GM18520 (cell line): ENCODE measurements around the gene LSAMP.
"Not testable (repeated sequence)": the region's sequence is repeated elsewhere in the genome, so short reads cannot be mapped to it uniquely, and the experiment has no call there.

ENCODE experiments used
- ATAC-seq: cut with Tn5 transposase; IDR thresholded peaks from one replicate; pipeline ENCODE4 v1.9.1; 2021; ENCODE audit not compliant: unreplicated experiment

The LSAMP gene

GRCh38 chr3:116127464-116127863, 317.8 kb downstream of the LSAMP start:
- ATAC-seq: no peak

DNA sequence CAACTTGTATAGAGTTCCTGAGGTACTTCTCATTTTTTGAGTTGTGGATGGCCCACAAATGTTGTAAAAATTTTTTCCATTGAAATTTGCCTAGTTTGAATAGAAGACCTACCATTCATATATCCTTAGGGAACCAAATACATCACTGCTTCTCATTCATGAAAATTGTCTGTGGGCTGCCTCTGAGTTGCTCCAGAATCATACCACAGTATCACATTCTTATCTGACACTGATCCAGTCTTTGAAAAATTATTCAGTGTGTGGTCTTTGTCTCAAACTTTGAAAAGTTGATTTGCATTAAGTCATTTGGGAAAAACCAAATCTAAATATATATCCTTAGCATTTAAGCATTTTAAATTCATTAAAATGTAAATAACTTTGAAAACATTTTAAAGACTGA, 321.1 kb downstream of the LSAMP start:
- no peak for ATAC-seq

GRCh38 chr3:116118475-116119169, 326.7 kb downstream of the LSAMP start:
- ATAC-seq: no peak

- ATAC-seq: no peak
Measured at GRCh38 chr3:116114586-116114985, 330.7 kb downstream of the LSAMP start.

- no peak for ATAC-seq
Measured at GRCh38 chr3:116112696-116113095, 332.6 kb downstream of the LSAMP start.

GRCh38 chr3:116111765-116112164, 333.5 kb downstream of the LSAMP start:
- ATAC-seq: no peak

DNA sequence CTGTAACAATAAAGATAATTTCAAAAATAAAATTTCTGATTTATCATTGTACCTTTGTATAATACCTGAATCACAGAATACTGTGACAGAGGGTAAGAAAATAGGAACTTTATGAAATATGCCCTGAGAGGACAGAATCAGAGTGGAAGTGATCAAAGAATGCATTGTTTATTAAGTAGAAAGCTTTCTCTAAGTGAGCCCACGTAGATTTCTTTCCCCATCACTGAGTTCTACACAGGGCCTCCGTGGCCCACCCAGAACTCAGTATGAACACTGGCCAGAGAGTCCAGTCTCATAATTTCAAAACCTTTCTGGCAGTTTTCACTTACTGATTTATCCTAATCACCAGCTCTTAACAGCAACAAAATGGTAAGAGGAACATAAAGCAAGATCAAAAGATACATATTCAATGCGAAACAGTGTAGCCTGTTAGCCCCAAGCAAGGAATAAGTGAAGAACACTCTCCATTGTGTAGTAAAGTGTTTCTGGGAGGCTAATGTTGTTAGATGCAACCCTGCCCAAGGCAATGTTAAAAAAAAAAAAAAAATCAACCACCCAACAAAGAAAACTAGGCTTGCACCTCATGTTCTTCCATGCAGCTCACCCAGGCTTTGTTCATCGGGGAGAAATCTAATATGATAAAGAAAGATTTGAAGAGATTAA, 341.3 kb downstream of the LSAMP start:
- no peak for ATAC-seq

DNA sequence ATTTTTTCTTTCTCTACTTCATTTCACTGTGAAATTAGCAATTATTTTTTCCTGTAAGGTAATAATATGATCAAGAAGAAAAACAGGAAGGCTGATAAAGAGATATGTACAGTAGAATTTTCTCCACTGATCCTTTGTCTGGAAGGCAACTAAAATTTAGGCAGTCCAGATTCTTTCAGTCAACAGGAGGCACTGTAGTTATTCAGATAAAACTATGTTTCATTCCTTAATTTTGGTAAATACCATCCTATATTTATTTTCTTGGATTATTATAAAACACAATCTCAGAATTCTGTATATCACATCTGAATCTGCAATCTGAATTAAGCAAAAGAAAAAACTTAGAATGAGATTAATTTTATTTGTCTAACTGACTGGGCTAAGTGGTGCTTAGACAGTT, 343.2 kb downstream of the LSAMP start:
- ATAC-seq: no peak

GRCh38 chr3:116097226-116097625, 348.1 kb downstream of the LSAMP start:
- ATAC-seq: no peak

DNA sequence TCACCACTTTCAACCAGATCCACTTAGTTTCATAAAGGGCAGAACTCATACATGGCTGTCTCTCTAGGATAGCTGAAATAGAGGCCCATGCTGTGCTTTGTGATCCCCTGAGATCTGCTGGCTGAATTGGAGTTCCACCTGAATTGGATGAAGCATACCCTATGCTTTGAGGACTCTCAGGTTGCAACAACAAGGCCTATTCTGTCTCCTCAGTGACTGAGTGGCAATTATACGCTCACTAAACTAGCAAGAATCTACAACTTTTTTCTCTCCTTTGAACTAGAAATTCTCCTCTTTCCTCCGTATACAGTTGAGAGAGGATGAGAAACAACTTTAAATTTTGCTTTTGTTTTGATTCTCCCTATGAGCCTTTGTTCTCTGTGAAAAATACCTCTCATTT, 348.7 kb downstream of the LSAMP start:
- ATAC-seq: no peak

- ATAC-seq: no peak
Measured at GRCh38 chr3:116093374-116093773, 351.9 kb downstream of the LSAMP start.

DNA sequence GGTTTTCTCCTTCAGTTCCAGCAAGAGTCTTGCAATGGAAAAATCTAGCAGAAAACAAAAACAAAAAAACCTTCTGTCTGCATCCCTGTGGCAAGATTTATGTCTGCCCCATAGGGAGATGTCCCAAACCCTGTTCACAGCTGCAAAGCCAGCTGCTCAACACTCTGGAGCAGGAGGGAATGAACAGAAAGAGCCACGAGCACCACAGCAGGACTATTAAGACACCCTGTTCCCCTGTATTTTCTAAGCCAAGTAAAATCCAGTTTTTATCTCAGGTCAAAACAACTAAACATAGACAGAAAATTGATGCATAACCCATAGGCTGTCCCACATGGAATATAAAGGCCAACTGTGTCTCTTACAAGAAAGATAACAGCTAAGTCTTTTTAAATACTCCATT, 357.9 kb downstream of the LSAMP start:
- no peak for ATAC-seq

DNA sequence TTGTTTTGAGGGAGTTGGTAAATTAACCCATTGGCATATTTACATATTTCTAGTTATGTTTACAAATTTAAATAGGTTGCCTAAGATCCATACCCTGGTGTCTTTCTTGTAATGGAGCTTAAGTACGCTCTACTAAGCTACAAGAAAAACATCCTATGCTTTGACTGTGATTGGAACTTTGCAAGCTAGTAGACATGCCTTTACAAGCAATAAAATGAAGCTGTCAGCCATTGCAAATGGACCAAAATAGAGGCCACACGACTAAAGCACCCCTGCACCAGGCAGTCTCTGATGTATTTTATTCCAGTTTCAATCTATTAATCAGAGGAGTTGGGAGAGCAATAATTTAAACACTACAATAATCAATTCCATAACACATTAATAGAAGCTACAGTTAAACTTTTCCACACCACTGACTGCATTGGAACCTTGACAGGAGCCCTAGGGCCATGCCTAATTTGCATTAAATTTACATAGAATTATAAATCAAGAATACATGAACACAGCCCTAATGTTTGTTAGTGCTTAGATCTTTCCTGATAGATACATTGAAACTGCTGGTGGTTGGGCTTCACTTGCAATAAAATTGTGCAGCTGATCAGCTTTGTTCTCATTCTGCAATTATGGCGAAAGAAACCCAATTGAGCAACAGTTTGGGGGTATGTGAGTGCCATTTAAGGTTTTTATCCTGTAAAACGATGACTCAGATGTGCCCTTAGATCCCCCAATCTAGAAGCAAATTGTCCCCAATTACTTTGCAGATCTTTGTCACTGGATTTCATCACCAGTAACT, 360.1 kb downstream of the LSAMP start:
- ATAC-seq: no peak

GRCh38 chr3:116083683-116084082, 361.6 kb downstream of the LSAMP start:
- no peak for ATAC-seq

DNA sequence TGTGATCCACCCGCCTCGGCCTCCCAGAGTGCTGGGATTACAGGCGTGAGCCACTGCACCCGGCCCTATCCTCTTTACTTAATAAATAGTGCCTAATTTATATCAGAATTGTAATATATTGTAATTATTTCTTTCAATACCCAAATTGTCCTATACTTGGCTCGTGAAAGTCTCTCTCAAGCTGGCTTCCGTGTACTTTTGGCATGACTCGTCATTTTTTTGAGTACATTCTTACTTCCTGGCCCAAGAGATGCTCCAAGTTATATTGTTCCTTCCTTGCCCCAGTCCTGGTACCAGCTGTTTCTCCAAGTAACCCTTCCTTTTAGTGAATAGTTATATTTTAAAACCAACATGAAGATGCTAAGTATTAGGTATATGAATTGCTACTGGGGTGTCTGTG, 366.7 kb downstream of the LSAMP start:
- no peak for ATAC-seq

DNA sequence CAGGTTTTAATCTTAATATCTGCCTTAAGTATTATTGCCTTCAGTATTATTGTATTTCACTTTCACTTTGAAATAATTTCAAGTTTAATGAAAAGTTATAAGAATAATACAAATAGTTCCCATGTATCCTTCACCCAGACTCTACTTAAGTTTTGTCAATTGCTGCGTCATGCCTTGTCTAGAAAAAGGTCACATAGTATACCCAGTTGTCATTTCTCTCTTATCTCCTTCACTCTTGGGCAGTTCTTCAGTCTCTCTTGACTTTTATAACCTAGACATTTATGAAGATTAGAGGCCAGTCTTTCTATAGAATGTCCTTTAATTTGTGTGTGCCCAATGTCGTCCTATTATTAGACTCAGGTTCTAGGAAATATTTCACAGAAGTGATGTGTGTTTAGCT, 367.7 kb downstream of the LSAMP start:
- no peak for ATAC-seq

DNA sequence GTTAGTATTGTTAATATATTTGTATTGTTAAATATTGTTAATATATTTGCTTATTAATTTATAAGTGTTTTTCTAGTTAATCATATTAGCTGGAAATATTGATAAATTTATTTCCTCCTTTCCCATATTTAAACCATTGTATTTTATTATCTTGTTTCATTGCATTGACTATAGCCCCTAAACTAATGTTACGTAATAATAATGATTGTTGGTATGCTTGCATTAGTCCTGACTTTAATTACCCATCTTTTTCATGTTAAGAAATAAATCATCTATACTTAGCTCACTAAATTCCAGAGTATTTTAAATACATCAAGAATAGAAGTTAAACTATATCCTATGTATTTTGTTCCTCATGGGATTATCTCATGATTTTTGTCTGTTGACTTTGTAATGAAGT, 368.2 kb downstream of the LSAMP start:
- no peak for ATAC-seq

- ATAC-seq: not testable (repeated sequence)
Measured at GRCh38 chr3:116070516-116071278, 374.6 kb downstream of the LSAMP start.

DNA sequence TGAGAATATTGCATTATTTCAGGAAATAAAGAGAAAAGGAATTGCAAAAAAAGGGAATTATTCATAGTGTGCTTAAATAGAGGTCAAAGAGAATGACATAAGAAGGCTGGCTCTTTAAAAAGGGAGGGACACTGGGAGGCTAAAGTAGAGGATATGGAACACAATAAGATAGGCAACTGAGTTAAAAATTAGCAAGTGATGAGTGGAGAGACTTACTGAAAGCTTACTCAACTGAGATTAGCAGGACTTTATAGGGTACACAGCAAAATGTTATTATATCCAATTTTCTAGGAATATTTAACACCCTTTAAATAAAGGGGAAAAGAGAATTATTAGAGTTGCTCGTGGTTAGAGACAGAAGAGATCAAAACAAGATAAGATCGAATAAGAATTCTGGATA, 375.2 kb downstream of the LSAMP start:
- ATAC-seq: no peak

GRCh38 chr3:116069024-116069423, 376.3 kb downstream of the LSAMP start:
- ATAC-seq: no peak

GRCh38 chr3:116067326-116067725, 378.0 kb downstream of the LSAMP start:
- ATAC-seq: peak; percentile 92
